GM18858 (cell line): ENCODE data around the gene DMD.
A peak's percentile ranks its signal among the peaks of the same experiment; 100 is the strongest.
"Not testable (repeated sequence)": the region's sequence is repeated elsewhere in the genome, so short reads cannot be mapped to it uniquely, and the experiment has no call there.

Experiments used
- ATAC-seq: cut with Tn5 transposase; IDR thresholded peaks from one replicate; pipeline ENCODE4 v1.9.1; 2021; ENCODE audit not compliant: unreplicated experiment

Gene DMD

DNA sequence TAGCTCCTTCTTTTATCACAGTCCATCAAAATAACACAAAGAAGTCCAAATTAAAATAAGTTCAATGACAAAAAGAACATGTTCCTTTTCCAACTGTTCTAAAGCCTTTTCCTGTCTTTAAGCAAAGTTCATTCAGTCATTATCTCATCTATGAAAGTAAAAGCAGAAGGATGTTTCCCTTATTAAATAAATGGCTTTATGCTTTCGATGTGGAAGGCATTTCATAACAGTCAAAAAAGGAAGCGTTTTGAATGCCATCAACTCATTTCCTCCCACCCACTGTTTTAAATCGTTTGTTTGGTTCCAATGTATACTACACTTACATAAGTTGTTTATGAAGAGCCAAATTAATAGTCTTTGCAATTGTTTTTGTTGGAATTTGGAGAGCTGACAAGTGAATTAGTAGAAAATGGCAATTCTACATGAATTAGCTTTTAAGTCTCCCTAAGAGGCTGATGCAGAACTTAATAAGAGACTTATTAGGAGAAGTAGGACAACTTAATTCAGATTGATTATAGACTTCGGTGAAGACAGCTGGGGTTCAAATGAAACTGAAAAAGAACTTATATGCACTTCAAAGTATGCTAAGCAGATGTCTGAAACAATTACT lies 1746.9 kb downstream of the DMD start:
- no peak for ATAC-seq

DNA sequence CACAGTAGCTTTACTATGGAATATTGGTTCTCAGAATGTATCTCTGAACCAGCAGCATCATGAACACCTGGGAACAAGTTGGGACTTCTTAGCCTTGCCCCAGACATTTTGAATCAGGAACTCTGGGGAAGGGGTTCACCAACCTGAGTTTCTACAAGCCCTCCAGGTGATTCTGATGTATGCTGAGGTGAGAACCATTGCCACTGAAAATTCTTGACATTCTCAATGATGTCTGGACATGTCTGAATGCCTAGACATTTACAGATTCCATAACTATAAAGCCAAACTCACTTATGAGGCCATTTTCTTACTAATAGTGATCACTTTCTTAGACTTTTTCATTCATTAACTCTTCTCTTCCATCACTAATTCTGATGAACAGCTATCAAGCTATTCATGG lies 1750.1 kb downstream of the DMD start:
- ATAC-seq = no peak

DNA sequence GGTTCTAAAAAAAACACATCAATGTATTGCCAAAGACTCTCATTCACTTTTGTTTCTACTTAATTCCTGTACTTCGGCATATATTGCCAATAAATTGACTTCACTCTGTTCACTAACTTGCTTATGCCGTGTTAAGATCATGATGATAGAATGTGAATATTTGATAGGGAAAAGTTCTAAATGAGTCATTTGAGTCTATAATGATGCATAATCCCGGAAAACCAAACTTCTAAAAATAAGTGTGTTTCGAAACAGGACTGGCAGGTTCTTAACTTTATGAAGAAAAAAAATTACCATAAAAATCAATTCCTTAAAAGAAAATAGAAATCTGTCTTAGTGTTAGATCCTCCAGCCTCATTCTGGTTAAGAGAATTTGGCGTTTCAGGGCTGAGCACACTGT lies 1752.0 kb downstream of the DMD start:
- ATAC-seq = no peak

DNA sequence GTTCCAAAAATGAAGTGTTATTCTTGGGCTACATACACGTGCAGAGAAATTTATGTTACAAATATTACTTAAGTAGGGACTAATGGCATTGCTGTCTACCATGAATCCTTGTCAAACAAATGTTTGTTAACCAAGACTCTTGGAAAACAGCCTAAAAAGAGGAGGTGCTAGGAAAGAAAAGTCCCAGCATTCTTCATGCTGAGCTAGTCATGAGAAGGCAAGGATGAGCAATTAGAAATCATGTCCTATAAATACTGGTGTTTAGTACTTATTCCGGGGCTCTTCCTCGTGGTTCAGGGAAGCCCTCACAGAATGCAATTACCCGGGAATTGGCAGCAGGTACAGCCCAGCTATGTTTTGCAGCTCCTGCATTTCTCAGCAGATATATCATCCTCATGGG lies 1761.4 kb downstream of the DMD start:
- ATAC-seq = no peak

DNA sequence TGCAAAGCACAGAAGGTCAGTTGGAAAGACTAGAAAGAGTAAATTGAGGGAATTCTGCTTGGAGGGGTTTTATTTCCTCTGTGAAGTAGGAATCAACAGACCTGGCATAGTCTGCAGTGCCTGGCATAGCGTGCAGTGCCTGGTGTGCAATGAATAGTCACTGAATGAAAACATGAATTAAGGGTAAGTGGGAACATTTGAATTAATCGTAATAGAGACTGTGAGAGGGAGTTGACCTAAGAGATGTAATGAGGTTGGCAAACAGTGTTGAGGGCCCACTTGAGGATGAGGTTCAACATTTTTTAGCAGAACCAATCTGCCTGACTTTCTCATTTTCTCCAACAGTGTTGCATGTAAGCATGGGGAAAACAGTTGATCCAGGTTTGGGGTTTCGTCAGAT lies 1762.3 kb downstream of the DMD start:
- ATAC-seq = no peak

DNA sequence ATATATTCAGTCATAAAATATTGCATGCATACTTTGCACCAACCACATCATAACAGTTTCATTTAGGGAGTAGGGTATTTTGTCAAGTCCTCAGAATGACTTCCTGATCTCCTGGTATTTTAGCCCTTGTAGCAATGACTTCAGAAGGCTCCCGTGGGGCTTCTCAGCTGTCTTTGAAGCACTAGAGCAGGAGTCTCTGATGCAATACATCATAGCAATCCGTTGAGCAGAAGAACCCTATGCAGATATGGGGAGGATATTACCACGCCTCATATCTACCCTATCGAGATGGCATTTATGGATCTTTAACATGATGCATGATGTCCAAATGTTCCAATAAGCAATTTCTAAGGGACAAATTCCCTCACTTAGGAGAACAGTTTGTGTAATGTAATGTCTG lies 1765.8 kb downstream of the DMD start:
- no peak for ATAC-seq

DNA sequence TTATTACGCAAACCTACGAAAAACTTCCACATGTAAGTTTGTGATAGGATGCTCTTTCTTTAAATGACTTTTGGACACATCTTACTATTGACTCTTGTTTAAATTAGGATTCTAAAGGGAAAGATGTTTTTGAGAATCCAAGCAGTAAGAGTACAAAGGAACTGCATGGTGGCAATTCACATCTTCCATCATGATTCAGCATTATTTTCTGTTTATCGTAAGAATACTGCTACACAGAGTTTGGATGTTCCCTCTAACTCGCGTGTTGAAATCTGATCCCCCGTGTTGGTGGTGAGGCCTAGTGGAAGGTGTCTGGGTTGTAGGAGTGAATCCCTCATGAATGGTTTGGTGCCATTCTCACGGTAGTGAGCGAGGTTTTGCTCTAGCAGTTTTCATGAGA lies 1767.7 kb downstream of the DMD start:
- no peak for ATAC-seq

DNA sequence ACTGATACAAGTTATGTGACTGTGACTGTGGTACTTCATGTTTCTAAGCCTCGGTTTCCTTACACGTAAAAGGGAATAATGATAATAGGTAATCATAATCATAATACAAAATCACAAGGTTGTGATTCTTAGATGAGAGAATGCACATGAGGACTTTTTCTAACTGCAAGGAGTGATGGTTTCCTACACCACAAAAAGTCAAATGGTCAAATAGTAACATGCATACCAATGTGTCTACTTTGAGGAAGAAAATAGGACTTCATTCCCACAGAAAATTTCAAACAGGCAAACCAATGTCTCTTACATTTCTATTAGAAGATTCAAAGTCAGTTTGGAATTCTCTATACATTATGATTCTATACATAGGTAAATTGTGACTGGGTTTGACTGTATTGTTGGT lies 1770.8 kb downstream of the DMD start:
- ATAC-seq = no peak

DNA sequence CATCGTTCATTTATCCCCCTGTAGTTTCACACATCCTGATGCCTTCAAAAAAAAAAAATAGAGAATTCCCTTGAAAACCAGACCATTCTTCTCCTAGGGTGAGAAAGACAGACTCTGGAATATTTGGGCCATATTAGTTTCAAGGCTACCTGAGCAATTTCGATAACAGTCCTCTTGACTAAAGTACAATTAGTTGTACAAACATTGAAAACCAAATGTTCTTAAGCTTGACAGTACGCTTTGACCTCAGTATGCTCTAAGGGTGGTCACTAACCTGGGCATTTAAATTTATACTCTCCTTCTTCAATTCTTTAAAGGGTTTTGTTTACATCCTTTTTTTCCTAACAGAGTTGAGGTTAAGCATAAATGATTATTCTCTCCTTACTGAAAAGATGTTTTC lies 1774.9 kb downstream of the DMD start:
- no peak for ATAC-seq

DNA sequence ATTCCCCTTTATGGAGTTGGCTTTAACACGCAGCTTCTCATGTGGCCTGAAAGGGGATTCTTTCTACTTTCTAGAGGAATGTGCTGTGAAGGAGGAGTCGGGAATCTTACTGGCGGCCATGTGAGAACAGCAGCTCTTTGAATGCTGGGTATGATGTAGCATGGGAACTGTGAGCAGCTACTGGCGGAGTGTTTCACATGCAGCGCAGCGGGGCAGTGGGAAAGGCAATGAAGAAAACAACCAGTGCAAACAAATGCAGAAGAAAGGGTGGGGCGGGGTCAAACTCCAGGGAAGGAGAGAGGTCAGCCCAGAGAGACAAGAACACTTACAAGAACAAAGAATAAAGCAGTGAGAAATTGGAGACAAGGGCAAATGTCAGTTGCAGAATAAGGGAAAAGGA lies 1775.8 kb downstream of the DMD start:
- no peak for ATAC-seq

DNA sequence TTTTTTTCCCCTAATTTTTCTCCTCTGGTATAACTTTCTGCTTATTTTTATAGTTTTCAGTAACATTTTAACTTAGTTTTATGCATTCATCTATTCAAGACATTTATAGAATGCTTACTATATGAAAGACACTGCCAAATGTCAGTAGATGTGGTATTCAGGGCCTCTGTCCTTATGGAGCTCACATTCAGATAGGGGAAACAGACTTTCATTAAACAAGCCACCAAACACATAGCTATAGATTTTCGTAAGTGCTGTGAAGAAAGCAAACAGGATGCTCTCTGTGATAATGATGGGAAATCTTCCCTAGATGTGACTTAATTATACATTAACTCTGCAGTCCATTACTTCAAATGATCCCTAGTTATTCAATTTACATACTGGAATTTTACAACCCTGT lies 1777.5 kb downstream of the DMD start:
- ATAC-seq = no peak

DNA sequence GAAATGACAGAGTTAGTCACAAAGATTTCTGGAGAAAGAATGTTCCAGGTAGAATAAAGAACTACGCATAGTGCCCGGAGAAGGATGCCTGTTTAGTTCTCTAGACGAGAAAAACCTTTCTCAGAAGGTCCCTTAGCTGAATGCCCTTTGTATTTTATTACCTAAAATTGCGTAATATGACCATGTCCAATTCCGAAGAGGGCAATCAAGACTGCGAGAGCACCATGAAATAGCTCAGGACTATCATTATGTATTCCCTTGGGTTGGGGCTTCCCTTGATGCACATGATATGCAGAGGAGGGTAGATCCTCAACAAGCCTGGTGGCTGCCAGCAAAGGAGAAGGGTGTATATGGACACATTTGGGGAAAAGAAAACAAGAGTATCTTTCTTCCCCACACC lies 1781.4 kb downstream of the DMD start:
- no peak for ATAC-seq

DNA sequence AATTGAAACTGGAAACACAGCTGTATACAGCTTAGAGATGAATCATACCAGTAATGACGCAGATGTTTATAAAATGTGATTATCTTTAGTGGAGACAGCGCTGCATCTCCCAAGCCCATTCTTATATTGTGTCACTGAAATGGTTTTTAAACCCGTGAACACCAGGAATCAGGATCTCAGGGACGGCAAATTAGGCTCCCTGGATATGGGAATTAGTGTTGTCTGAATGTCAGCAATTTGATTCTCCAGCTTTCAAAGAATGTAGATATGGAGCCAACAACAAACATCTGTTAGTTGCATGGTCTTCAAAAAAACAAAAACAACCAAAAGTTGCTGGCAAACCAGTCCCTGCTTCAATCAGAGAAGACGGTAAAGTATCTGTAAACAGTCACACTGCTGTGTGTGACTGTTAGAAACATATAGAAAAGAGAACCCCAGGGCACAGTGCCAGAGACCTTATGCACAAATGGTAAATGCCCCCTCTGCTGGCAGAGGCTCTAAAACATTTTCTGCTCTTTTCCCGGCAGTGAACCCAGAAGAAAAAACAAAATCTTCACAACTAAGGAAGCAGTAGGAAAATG lies 1787.7 kb downstream of the DMD start:
- ATAC-seq = no peak

DNA sequence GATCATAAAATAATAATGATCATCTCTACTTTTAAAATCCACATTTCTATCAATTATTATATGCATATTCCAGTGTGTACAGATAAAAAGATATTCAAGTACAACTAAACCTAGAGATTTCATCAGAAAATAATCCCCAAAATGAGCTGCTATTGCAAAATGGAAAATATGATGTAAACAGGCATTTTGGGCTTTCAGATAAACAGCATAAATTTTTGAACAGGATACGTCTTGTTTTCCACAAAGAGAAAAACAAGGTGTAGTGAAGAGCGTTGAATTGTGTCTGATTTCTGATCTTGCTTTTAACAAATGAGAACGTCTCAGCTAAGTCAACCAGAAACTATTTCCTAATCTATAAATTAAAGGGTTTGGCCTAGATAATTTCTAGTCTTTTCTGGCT lies 1789.9 kb downstream of the DMD start:
- ATAC-seq = no peak

DNA sequence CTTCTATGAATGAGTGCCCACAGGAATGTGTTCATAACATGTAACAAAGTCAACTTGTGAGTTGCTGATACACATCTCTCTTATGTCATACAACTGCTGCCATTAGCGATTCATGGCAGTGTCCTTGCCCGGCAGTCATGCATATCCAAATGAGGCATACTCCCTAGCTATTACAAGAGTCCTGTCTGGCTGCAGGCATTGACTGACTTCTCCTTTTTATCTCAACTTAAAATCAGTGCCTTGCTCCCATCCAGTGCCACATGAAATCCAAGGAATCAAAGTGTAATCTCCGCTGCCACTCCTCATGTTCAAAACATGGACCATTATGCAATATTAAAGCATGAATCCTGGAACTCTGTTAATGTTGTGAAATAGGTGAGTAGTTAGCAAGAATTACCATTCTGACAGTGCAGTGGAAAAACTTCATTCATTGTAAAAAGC lies 1790.6 kb downstream of the DMD start:
- peak; percentile 23 for ATAC-seq

DNA sequence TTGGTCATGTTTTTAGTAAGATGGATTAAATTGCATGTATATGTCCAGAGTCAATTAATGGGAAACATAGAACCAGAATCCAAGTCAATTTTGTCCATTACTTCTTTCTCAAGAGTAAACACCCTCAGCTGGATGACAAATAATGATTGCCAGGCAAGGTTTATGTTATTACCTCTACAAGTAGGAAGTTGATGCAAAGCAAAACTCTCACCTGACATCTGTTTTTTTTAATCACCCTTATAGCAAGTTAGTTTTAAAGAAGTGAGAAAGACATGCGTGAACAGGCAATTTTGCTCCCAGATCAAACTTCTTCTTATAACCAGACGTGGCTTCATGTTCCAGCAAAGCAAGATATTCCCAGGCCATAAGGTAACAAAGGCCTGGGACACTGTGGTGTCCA lies 1791.0 kb downstream of the DMD start:
- peak; percentile 36 for ATAC-seq

DNA sequence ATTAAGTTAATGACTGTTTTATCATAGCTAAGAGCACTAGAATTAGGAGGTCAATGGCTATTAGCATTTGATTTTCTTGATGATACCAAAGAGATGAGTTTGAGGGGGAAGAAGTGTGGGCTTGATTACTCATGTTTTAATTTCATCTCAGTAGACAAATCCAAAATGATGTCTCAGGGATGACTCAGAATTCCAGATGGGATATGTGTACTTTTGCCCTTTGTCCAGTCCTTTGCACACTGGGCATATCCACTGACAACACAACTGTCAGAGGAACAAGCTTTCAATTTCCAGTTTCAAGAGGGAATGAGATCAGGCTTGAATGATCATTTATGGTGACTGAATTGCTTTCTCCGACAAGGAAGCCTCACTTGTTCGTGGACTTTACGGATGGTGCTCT lies 1814.2 kb downstream of the DMD start:
- ATAC-seq = no peak

DNA sequence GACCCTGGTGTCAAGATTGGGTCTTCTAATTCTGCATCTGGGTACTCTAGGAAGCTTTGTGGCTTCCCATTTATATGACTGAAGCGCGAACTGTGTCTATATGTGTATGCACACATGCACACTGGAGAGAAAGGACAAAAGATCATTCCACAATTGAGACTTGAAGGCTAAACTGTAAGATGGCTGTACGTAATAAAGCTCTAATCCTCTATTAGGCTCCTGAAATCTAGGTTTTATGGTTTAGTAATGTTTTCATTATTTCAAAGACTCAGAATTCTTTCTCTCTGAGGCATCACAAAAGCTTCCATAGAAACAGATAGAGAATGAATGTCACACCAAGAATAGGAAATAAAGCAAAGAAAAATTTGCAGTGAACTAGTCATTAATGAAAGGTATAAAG lies 1818.8 kb downstream of the DMD start:
- no peak for ATAC-seq

DNA sequence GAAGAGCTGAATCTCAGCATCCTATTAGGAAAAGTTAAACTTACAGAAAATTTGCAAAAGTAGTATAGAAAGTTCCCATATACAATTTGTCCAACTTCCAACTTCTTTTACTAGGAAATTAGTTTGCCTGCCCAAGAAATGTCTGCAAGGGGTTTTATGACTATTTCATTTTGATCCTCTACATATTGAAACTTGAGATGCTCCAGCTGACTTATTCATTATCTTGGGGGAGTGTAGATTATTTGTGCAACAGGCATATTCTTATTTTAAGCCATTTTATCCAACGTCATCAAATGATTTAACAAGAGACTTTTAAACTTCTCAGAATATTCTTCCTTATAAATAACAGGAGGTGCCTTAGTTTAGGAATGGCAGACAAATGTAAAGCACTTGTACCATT lies 1822.4 kb downstream of the DMD start:
- ATAC-seq = no peak

DNA sequence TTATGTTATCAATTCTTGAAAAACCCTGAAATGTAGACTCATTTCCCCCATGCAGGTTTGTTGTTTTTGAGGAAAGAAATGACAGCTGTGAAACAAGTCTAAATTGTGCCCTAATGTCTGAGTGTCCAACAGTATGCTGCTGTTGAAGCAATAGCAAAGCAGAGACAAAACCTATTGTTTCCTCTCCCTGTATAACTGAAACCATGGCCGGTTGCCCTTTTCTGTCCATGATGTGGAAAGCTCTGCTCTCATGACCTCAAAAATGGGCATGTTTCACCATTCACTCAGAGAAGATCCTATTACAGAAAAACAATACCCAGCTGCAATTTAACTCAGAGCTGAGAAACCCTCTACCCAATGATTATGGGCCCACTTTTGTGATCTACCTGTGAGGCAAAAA lies 1826.9 kb downstream of the DMD start:
- no peak for ATAC-seq

DNA sequence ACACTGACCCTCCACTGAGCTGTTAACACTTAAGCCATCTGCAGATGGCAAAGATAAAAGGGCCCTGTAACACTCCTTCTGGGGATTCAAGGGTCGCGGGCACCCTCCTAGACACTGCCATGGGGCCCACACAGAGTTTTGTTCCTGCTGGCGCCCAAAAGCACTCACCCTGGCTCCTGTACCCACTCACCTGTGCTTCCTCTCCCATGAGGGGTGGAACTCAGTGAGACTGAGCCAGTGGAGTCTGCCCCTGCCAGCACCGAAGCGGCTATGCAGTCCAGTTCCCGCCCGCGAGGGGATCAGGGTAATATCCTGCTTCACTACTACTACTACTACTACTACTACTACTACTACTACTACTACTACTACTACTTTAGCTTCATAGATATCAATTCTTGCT lies 1827.4 kb downstream of the DMD start:
- ATAC-seq = no peak

DNA sequence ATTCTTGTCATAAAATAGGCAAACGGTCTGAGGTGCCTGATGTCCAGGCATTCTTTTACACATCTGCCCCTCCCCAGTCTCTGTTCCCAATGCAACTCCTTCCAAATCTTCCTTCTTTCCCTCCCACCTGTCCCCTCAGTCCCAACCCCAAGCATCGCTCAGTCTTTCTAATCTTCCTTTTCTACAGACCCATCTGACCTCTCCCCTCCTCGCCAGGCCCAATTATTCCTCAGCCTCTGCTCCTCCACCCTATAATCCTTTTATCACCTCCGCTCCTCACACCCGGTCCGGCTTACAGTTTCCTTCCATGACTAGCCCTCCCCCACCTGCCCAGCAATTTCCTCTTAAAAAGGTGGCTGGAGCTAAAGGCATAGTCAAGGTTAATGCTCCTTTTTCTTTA lies 1832.4 kb downstream of the DMD start:
- ATAC-seq = not testable (repeated sequence)

DNA sequence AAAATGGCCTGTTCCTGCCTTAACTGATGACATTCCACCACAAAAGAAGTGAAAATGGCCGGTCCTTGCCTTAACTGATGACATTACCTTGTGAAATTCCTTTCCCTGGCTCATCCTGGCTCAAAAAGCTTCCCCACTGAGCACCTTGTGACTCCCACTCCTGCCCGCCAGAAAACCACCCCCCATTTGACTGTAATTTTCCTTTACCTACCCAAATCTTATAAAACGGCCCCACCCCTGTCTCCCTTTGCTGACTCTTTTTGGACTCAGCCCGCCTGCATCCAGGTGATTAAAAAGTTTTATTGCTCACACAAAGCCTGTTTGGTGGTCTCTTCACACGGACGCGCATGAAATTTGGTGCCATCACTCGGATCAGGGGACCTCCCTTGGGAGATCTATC lies 1833.5 kb downstream of the DMD start:
- not testable (repeated sequence) for ATAC-seq
